G401.6 (cell line): ENCODE measurements around the gene SHISAL2A.

Source experiments
- FAIRE-seq: peaks from 2 replicates; lab custom pipeline; 2012; peaks lifted over from hg19 to GRCh38; lab: Jason Lieb, UNC

SHISAL2A gene

DNA sequence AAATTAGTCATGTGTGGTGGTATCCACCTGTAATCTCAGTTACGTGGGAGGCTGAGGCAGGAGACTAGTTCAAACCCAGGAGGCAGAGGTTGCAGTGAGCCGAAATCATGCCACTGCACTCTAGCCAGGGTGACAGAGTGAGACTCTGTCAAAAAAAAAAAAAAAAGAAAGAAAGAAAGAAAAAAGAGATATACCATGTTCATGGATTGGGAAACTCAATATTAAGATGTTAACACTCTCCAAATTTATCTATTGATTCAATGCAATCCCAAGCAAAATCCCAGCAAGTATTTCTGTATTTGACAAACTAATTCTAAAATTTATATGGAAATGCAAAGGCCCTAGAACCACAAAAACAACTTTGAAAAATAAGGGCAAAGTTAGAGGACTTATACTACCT is 11.0 kb upstream of the SHISAL2A start:
- FAIRE-seq, result no peak

DNA sequence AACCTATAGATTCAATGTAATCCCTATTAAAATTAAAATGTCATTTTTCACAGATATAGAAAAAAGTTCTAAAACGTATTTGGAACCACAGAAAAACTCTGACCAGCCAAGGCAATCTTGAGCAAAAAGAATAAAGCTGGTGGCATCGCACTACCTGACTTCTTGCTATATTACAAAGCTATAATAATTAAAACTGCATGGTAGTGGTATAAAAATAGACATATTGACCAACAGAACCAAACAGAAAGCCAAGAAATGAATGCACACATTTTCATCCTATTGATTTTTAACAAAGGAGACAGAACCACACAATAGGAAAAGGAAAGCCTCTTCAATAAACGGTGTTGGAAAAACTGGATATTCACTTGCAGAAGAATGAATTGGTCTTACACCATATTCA is 9.2 kb upstream of the SHISAL2A start:
- no peak for FAIRE-seq

DNA sequence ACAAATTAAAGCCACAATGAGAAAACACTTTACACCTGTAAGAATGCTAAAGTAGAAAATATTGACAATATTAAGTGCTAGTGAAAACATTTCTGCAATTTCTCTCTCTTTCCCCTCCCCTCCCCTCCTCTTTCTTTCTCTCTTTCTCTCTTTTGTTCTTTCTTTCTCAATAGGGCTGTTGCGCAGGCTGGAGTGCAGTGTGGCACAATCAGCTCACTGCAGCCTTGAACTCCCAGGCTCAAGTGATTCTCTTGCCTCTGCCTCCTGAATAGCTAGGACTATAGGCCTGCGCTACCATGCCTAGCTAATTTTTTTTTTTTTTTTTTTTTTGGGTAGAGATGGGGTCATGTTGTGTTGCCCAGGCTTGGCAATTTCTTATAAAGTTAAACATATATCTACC is 5.9 kb upstream of the SHISAL2A start:
- no peak for FAIRE-seq

DNA sequence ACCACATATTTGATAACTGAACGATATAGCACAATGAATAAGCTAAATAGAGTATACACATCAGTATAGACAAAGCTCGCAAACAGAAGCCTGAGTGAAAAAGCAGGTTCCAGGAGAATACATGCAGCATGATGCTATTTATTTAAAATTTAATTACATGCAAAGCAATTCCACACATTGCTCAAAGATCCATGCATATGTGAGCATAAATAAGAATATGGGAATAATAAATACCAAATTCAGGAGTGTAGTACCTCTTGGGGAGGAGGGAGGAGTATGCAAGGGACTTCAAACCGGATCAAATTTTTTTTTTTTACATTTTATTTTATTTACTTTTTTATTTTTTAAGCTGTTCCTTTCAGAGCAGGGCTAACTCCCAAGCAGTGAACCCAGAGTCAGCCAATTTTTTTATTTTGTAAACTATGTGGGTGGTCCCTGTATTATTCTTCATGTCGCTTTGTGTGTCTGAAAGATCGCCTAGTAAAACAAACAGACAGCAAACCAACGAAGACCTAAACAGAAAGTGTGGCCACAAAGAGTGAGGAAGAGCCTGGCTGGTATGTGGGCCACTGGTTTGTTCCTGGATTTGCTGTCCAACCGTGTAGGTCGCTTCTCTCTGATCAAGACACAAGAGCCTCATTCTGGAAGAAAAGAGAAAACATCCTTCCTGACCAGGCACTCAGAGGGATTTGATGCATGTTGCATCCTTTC is 4.2 kb upstream of the SHISAL2A start:
- no peak for FAIRE-seq

DNA sequence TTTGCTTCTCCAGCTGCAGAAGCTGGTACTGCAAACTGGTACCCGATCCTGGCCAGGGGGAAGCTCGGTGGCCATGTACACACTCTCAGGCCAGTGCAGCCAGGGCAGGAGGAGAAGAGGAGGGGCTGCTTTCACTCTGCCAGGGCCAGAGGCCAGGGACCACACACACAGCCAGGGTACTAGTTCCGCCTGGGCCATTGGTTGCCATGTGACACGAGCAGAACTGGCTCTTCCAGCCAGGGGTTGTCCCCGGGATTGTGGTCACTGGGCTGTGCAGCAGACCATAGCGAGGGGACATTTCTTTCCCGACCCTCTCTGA is 3.7 kb upstream of the SHISAL2A start:
- FAIRE-seq, result no peak

DNA sequence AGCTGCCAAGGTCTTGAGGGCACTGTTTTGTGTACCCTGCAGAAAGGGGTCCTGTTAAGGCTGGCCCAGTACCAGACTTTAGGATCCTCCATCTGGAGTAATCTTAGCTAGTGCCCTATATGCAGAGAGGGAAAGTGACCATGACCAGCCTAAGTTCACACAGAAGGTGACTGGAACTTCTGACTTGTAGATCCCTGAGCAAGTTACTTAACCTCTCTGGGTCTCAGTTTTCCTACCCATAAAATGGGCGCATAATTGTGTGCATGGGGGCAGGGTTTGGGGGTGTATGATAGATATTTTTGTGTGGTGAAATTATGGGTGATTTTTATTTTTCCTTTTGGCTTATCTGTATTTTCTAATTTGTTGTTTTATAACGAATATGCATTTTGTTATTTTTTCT is 3.3 kb upstream of the SHISAL2A start:
- no peak for FAIRE-seq

DNA sequence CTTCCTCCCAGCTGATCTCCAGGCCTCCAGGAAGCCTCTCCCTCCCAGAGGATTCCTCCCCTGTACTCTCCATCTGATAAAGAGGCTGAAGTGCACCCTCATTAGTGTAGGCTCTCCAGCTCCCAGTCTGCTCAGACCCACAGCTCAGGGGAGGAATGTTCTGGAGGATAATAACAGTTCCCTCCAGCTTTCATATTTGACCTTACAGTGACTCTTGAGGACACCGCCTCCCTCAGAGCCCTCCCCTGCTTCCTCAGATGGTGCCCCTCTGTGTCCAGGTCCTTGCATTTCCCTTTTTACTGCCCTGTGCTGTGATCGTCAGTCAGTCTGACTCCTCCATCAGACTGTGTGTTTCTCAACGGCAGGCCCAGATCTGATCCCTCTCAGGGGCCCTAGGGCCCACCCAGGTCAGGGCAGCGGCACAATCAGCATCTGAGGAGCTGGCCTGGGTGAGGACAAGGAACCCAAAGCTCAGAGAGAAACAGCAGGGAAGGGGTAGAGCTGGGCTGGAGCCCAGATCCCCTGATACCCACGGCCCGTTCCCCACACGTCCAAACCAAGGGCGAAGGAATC is 1.1 kb upstream of the SHISAL2A start:
- FAIRE-seq, result no peak

DNA sequence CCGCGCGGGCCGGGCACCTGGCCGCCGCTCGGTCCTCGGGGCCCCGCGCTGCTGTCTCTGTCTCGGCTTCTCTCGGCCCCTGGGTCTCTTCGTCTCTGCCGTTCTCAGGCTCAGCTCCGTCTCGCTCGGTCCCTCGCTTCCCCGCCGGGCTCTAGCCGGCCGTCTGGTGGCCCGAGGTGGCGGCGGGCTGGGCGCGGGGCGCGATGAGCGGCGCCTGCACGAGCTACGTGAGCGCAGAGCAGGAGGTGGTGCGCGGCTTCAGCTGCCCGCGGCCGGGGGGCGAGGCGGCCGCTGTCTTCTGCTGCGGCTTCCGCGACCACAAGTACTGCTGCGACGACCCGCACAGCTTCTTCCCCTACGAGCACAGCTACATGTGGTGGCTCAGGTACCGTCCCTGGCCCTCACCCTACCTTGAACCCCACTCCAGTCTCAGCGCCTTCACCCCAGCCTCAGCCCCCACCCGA is 355 bp downstream of the SHISAL2A start:
- no peak for FAIRE-seq

DNA sequence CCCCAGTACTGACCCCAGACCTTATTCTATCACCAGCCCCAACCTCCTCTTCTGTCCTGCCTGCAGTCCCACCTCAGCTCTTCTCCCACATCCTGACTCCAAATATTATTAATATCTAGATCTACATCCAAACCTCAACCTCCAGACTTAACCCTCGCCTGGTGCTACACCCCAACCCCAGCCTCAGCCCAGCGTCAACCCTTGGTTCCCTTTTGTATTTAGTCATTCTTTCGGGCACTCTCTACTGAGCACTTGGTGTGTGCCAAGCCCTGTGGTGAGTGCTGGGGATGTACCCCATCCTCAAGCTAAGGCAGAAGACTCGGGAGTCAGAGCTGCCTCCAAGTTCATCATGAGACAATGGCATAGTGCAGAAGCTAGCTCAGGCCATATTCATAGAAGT is 1.1 kb downstream of the SHISAL2A start:
- no peak for FAIRE-seq

DNA sequence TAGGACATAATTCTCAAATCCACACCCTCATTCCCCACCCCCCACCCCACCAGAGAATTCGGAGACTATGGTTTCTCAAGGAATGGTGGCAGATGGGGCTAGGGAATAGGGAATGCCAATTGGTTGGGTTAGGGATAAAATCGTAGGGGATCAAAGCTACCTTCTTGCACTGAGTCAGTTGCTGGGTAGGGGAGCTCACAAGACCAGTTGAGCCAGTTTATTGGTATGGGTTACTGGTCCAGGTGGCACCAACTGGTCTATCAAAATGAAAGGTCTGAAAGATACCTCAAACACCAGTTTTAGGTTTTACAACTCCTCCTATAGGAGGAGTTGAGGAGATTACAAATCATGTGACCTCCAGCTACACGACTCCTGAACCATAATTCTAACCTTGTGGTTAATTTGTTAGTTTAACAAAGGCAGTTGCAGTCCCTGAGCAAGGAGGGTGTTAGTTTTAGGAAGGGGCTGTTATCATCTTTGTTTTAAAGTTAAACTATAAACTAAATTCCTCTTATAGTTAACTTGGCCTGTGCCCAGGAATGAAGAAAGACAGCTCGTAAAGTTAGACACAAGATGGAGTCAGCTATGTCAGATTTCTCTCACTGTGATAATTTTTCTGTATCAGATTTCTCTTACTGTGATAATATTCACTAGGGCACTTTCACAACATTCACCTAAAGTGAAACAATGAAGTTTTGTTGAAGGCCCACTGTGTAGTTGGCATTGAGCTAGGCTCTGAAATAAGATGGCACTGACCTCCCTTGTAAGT is 2.5 kb downstream of the SHISAL2A start:
- FAIRE-seq, result no peak

DNA sequence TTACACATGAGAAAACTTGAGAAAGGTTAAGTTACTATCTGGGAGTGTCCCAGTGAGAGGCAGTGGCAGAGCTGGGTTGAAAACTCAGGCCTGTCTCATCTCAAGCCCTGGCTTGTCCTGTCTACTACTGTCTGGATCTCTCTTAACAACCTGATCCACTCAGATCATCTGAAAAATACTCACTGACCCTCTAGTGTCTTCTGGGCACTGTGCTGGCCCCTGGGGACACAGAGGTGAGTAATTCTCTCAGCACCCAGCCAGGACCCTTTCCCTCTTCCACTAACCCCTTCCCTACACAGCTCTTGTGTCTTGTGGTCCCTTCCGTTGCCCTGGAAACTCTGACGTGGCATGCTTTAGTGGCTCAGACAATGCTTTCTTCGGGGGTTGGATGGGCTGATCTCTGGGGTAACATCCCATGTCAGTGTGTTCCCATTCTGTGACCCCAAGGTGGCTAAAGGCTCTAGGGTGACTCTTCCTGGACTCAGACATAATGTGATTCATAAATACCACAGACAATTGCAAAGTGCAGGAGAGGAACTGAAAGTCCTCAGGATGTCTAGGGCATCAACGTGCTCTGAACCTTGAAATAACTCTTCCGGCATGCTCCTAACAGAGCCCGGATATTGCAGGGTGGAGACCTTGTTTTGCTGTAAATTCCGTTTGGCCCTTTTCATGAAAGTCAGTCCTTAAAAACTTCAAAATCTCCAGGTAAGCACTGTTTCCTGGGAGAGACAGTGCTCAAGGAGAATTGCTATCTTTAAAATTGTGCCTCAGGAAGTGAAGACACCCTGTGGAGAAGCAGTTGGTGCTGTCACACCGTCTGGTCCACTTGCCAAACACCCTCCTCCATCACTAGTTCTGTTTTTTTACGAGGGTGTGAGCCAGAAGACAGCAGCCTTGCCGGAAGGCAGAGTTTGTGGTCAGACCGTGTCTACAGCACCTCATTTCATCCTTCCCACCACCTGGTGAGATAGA is 4.0 kb downstream of the SHISAL2A start:
- no peak for FAIRE-seq

DNA sequence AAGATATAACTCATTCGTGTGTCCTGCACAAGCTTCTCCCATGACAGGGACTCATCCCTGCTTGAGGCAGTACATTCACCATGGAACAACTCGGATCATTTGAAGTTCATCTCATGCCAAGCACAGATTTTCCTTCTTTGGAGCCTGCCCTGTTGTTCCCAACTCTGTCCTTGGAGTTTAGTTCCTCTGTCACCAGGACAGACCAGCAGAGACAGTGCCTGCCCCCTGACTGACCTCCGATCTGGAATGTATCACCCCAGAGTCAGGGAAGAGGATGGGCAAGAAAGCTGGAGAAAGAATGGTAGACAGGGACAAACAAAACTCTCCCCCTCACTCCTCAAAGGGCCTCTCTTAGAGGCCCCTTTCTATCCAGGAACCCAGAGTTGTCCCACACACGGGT is 5.0 kb downstream of the SHISAL2A start:
- FAIRE-seq, result no peak

DNA sequence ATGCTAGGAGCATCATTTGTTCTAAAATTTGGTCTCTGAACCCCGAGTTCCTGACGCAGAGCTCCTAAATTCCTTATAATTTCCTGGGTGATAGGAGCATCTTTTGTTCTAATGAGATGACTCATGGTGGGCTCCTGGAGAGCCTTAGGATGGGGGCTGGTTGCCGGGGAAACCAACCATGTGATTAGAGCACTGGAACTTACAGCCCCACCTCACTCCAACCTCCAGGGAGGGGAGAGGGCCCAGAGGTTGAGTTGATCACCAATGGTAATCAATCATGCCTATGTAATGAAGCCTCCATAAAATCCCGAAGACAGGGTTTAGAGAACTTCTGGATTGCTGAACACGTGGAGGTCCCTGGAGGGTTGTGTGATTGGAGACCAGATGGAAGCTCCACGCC is 7.7 kb downstream of the SHISAL2A start:
- no peak for FAIRE-seq

DNA sequence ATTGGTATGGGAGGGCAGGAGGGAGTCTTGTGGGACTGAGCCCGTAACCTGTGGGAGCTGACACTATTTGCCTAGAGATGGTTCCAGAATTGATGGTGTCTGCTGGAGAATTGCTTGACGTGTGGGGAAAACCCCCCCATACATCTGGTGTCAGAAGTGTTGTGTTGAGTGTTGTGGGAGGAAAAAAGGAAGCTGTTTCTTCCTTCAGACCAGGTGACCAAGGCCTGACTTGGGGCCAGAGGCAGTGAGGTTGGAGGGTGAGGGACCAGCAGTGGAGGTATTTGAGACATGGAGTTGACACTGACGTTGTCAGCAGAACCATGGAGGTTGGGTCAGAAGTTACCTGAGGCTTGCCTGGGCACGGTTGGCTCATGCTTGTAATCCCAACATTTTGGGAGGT is 8.3 kb downstream of the SHISAL2A start:
- no peak for FAIRE-seq

DNA sequence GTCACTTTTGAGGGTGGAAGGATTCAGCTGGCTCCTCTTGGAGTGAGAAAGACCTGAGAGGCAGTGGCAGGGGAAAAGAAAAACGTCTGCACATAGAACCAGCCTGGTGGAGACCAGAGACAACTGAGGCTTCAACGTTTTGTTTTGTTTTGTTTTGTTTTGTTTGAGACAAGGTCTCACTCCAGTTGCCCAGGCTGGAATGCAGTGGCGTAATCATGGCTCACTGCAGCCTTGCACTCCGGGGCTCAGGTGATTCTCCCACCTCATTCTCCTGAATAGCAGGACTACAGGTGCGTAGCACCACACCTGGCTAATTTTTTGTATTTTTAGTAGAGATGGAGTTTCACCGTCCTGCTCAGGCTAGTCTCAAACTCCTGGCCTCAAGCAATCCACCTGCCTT is 12.3 kb downstream of the SHISAL2A start:
- FAIRE-seq, result no peak

DNA sequence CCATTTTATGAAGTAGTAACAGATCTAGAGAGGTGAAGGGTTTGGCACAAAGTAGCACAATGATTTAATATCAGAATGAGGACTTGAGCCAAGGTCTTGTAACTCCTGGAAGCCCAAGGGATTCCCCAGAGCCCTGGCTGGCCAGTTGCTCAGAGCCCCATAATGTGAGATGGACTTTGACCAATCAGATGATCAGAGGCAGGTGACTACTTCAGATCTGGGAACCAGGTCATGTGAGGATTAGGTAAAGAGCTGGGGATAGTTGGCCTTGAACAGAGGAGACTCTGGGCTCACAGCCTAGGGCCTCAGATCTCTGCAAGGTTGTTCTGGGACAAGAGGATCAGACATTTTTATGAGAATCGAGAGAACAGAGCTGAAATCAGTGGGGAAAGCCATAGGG is 18.9 kb downstream of the SHISAL2A start:
- no peak for FAIRE-seq

DNA sequence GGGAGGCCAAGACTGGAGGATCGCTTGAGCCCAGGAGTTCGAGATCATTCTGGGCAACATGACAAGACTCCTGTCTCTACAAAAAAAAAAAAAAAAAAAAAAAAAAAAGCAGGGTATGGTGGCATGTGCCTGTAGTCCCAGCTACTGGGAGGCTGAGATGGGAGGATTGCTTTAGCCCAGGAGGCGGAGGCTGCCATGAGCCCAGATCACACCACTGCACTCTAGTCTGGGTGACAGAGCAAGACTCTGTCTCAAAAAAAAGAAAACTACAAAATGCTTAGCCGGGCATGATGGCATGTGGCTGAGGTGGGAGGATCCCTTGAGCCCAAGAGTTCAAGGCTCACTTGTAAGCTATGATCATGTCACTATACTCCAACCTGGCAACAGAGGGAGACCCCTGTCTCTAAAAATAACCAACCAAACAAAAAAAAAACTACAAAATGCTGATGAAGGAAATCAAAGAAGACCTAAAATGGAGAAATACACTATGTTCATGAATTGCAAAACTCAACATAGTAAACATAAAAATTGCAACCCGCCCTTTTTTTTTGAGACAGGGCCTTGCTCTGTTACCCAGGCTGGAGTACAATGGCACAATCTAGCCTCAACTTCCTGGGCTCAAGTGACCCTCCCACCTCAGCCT is 20.4 kb downstream of the SHISAL2A start:
- no peak for FAIRE-seq

DNA sequence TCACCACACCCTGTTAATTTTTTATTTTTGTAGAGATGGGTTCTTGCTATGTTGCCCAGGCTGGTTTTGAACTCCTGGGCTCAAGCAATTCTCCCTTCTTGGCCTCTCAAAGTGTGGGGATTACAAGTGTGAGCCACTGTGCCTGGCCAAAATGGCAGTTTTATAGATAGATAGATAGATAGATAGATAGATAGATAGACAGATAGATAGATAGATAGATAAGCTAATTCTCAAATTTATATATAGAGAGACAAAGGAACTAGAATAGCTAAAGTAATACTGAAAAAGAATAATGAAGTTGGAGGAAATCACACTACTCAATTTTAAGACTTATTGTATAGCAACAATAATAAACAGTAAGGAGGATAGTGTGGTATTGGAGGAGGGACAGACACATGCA is 21.1 kb downstream of the SHISAL2A start:
- no peak for FAIRE-seq

DNA sequence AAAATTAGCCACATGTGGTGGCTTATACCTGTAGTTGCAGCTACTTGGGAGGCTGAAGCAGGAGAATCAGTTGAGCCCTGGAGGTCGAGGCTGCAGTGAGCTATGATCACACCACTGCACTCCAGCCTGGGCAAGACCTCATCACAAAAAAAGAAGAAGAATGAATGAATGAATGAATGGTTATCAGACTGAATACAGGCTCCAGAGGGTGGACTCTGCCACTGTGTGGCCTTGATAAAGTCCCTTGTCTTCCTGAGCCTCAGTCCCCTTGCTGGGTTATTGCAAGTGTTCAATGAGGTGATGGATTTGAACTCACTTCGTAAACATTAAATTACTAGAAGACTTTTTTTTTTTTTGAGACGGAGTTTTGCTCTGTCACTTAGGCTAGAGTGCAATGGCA is 24.7 kb downstream of the SHISAL2A start:
- FAIRE-seq, result no peak

DNA sequence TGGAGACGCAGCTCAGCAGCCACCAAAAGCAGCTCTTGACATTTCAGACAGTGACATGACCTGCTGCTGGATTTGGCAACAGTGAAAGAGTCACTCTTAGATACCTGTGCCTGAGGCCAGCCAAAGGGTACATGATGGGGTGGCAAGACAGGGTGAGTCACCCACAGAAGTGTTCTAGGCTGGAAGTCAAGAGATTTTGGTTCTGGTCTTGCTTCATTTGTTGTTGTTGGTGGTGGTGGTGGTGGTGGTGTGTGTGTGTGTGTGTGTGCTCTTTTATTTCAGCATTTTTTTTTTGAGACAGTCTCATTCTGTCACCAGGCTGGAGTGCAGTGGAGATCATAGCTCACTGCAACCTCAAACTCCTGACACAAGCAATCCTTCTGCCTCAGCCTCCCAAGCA is 25.8 kb downstream of the SHISAL2A start:
- FAIRE-seq, result no peak

DNA sequence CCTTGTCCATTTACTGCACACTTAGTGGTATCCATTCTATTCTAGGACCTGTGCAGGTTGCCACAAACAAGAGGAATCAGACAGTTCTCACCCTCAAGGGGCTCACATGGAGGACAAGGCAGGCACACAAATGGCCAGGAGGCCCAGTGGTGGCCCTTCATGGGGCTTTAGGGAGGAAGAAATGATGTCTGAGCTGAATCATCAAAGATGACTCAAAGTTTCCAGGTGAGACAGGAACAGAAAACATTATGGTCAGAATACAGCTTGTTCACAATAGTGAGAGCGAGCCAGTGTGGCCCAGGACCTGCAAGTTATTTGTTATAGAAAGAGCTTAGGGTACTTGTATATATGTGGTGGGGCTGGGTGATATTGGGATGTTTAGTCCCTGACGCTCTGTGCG is 26.4 kb downstream of the SHISAL2A start:
- FAIRE-seq, result no peak
